Large intestine (tissue), 12 donors: ENCODE measurements around the gene GID8. TPM values are rescaled to one million over a fixed set of nuclear protein-coding genes. Genes with fewer than 3 reads are reported as not detected.
A peak's percentile ranks its signal among the peaks of the same experiment; 100 is the strongest.

Experiments used
- DNase-seq, 2 donors: peaks; one replicate each; pipeline versions ENCODE4 v3.0.0 to v3.0.0-alpha.2; 2013
- H3K27ac ChIP-seq: one replicate; pipeline ENCODE4 v1.5.1; 2013; ENCODE audit warnings: low read length
- H3K27me3 ChIP-seq: 2 replicates; pipeline ENCODE4 v1.6.1; 2013; ENCODE audit warnings: low read length; ENCODE audit not compliant: control insufficient read depth, insufficient read depth
- H3K36me3 ChIP-seq: 2 replicates; pipeline ENCODE4 v1.6.1; 2013; ENCODE audit warnings: low read length; ENCODE audit not compliant: control insufficient read depth, insufficient read depth
- H3K4me1 ChIP-seq: one replicate; pipeline ENCODE4 v1.6.1; 2013; ENCODE audit warnings: low read length; ENCODE audit not compliant: control insufficient read depth, insufficient read depth
- H3K4me3 ChIP-seq: one replicate; pipeline ENCODE4 v1.5.1; 2013; ENCODE audit warnings: low read length
- H3K9me3 ChIP-seq: one replicate; pipeline ENCODE4 v1.6.1; 2013; ENCODE audit warnings: mild to moderate bottlenecking, low read depth, low read length, moderate library complexity; ENCODE audit not compliant: control insufficient read depth
- WGBS: methylation state at CpG from one replicate; pipeline ENCODE4 v1.1.5; 2013; ENCODE audit warnings: low lambda C conversion rate; ENCODE audit not compliant: insufficient coverage; 5-methylcytosine and 5-hydroxymethylcytosine counted together
- long read RNA-seq, 11 donors: transcript quantifications; one replicate each; lab custom pipeline, GENCODE V29; 2026
- polyA plus RNA-seq: library from polyadenylated mRNA; unstranded; fragments of 120-200 nt; gene quantifications from one replicate; pipeline ENCODE4 v1.2.1, GENCODE V29; 2013

The GID8 gene
- polyA plus RNA-seq: 32.2 TPM
- long read RNA-seq, donor 1, full-length matches to known transcripts: 9 of 9 reads
- long read RNA-seq, donor 1, partial matches to known transcripts: 0 of 9 reads
- long read RNA-seq, donor 1, other reads (novel, unspliced or antisense): 0 of 9 reads
- long read RNA-seq, donor 2, full-length matches to known transcripts: 23 of 79 reads
- long read RNA-seq, donor 2, partial matches to known transcripts: 56 of 79 reads
- long read RNA-seq, donor 2, other reads (novel, unspliced or antisense): 0 of 79 reads
- long read RNA-seq, donor 3, full-length matches to known transcripts: 27 of 106 reads
- long read RNA-seq, donor 3, partial matches to known transcripts: 79 of 106 reads
- long read RNA-seq, donor 3, other reads (novel, unspliced or antisense): 0 of 106 reads
- long read RNA-seq, donor 4, full-length matches to known transcripts: 1 of 1 reads
- long read RNA-seq, donor 4, partial matches to known transcripts: 0 of 1 reads
- long read RNA-seq, donor 4, other reads (novel, unspliced or antisense): 0 of 1 reads
- long read RNA-seq, donor 5, full-length matches to known transcripts: 12 of 12 reads
- long read RNA-seq, donor 5, partial matches to known transcripts: 0 of 12 reads
- long read RNA-seq, donor 5, other reads (novel, unspliced or antisense): 0 of 12 reads
- long read RNA-seq, donor 6, full-length matches to known transcripts: 32 of 32 reads
- long read RNA-seq, donor 6, partial matches to known transcripts: 0 of 32 reads
- long read RNA-seq, donor 6, other reads (novel, unspliced or antisense): 0 of 32 reads
- long read RNA-seq, donor 7, full-length matches to known transcripts: 12 of 12 reads
- long read RNA-seq, donor 7, partial matches to known transcripts: 0 of 12 reads
- long read RNA-seq, donor 7, other reads (novel, unspliced or antisense): 0 of 12 reads
- long read RNA-seq, donor 8, full-length matches to known transcripts: 27 of 27 reads
- long read RNA-seq, donor 8, partial matches to known transcripts: 0 of 27 reads
- long read RNA-seq, donor 8, other reads (novel, unspliced or antisense): 0 of 27 reads
- long read RNA-seq, donor 9, full-length matches to known transcripts: 20 of 20 reads
- long read RNA-seq, donor 9, partial matches to known transcripts: 0 of 20 reads
- long read RNA-seq, donor 9, other reads (novel, unspliced or antisense): 0 of 20 reads
- long read RNA-seq, donor 10, full-length matches to known transcripts: 14 of 19 reads
- long read RNA-seq, donor 10, partial matches to known transcripts: 0 of 19 reads
- long read RNA-seq, donor 10, other reads (novel, unspliced or antisense): 5 of 19 reads
- long read RNA-seq, donor 11, full-length matches to known transcripts: 16 of 16 reads
- long read RNA-seq, donor 11, partial matches to known transcripts: 0 of 16 reads
- long read RNA-seq, donor 11, other reads (novel, unspliced or antisense): 0 of 16 reads

DNA sequence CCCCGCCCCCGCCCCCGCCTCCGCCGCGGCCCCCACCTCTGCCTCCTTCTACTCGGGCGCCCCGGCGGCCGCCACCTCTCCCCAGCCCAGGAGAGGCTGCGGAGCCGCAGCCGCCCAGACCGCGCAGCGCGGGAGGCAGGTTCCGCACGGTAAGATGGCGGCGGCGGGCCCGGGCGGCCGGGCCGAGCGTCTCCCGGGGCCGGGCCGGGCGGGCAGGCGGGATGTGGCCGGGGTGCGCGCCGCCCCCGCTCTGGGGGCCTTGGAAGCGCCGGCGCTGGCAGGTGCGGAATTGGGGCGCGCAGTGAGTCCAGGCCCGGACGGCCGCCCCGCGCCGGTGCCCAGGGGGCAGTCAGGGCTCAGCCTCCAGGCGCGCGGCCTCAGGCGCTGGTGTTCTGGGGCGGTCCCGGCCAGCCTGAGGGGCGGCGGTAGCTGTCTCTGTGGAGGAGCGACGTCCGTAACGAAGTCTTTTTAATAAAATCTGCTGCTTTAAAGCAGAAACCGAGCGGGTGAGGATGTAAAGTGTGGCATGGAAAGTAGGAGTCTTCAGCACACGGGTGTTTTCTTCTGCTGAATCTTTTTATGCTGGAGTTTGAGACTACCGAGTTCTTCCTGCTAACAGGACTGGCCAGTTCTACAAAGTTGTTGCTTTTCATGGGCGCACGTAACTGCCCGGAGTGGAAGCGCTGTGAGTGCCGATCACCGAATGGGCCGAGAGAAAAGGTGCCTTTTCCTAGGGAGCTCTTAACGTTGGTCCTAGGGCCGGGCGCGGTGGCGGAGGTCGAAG is at the start of gene GID8:
Gene GID8, plus strand, starts transcription at position 43 of the 784 bp plus-strand sequence. CDS start 3,356 bp downstream, outside the sequence.
- Histone ChIP-seq H3K36me3 (peaks cover 40% of the 10 kb centered on the region), H3K9me3 (no peaks in the 10 kb centered on the region), H3K27ac (peak within 1 kb of the TSS; percentile 93), H3K4me3 (peak within 1 kb of the TSS; percentile 97), H3K4me1 (peaks cover 11% of the 10 kb centered on the region), H3K27me3 (no peaks in the 10 kb centered on the region)
- no CpG with 5 or more reads among the region's 79 CpGs for WGBS
- DNase-seq: peak in 1 of 2 donors; percentile 70

DNA sequence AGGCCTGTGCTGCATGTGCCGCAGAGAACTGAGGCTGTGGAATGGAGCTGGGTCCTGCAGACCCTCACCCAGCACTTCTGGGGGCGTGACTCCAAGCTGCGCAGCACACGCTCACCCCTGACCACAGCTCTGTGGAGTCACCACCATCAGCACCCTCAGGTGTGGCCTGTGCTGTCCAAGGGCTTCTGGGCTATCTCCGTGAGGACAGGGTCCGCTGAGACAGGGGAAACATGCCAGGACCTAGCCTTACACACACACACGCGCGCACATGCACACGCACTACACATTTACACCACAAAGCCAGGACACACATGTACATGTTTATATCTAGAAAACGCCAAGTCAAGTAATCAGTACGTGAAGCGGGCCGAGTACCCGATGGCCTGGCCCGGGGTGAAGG is 49.5 kb upstream of the GID8 start:
- no peak for DNase-seq
- no peaks in the 10 kb centered on the region for H3K27me3 ChIP-seq
- WGBS: no CpG with 5 or more reads among the region's 16 CpGs
- H3K4me3 ChIP-seq: no peak overlapping the region
- H3K4me1 ChIP-seq: no peaks in the 10 kb centered on the region
- peaks cover 73% of the 10 kb centered on the region for H3K36me3 ChIP-seq
- H3K27ac ChIP-seq: no peak overlapping the region
- H3K9me3 ChIP-seq: no peaks in the 10 kb centered on the region

DNA sequence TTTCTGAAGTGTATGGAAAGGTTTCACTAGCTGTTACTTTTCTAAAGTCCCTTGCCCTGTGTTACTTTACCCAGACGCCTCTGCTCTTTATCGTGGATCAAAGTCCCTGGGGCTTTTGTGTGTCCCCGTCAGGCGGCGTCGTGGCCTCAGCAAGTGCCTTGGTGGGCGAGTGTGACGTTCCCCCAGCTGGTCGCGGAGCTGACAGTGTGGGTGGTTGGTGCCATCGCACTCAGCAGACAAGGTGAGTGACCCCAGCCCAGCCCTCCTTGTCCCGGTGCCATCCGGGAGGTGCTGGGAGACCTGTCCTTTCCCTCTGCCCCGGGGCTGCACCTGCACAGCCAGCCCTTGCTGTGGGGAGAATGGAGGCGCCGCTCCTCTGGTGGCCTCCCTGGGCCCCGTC is 49.0 kb upstream of the GID8 start:
- Histone ChIP-seq H3K27me3 (no peaks in the 10 kb centered on the region), H3K36me3 (peaks cover 78% of the 10 kb centered on the region), H3K27ac (no peak overlapping the region), H3K9me3 (no peaks in the 10 kb centered on the region), H3K4me1 (no peaks in the 10 kb centered on the region), H3K4me3 (no peak overlapping the region)
- no CpG with 5 or more reads among the region's 17 CpGs for whole genome bisulfite sequencing
- no peak for DNase-seq

DNA sequence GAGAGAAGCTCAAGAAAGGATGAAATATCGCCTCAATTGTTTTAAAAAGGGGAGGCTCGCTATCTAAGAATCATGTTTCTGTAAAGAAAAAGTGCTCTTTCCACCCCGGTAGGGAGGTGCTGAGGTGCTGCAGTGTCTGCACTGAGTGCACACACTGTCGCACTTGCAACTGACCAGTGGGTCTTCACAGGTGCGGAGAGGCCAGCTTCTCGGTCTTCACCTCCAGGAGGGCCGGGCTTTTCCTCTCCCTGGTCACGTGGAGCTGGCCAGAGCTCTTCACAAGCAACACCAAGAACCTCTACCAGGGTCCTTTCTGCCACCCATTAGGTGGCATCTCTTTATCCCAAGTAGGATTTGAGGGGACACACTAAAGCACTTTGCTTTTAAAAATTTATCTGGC is 48.5 kb upstream of the GID8 start:
- H3K4me3 ChIP-seq: no peak overlapping the region
- no peak for DNase-seq
- peaks cover 83% of the 10 kb centered on the region for H3K36me3 ChIP-seq
- H3K27ac ChIP-seq: no peak overlapping the region
- H3K27me3 ChIP-seq: no peaks in the 10 kb centered on the region
- H3K9me3 ChIP-seq: no peaks in the 10 kb centered on the region
- H3K4me1 ChIP-seq: no peaks in the 10 kb centered on the region
- no CpG with 5 or more reads among the region's 8 CpGs for whole genome bisulfite sequencing

DNA sequence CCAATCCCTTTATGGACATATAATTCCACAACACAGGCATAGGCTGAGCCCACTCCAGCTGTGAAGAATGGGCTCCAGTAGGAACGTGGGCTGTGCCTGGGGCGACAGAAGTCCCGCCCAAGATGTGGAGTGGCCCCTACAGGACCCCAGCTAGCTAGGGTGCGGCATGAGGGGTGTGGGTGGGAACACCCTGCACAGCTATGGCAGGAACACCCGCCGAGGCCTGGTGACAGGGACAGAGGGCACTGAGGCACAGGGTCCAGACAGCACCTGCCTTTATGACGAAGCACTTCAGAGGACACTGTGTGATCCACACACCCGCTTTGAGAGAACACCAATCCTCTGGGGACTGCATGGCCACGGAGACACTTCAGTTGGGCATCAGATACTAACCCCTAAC is 48.1 kb upstream of the GID8 start:
- no peaks in the 10 kb centered on the region for H3K9me3 ChIP-seq
- peaks cover 88% of the 10 kb centered on the region for H3K36me3 ChIP-seq
- no peaks in the 10 kb centered on the region for H3K27me3 ChIP-seq
- no peaks in the 10 kb centered on the region for H3K4me1 ChIP-seq
- no peak overlapping the region for H3K4me3 ChIP-seq
- H3K27ac ChIP-seq: no peak overlapping the region
- no CpG with 5 or more reads among the region's 9 CpGs for WGBS
- DNase-seq: no peak

DNA sequence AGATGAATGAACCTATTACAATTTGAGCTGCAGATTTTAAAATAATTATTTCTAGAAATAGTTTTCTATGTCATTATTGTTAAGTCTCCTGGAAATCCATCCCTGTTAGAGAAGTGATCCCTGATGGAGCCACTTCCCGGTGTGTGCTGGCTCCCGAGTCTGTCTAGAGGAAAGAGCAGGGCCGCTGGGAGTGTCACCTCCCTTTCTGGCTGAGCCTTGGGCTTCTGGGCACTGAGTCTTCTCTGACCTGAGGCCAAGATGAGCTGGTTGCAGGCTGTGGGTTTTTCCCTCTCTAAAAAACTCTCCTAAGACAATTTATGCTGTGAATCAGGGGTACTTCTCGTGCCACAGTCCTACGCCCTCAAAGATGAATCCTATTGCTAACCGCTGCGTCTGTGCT is 47.5 kb upstream of the GID8 start:
- no CpG with 5 or more reads among the region's 7 CpGs for WGBS
- Histone ChIP-seq H3K4me3 (no peak overlapping the region), H3K4me1 (no peaks in the 10 kb centered on the region), H3K9me3 (no peaks in the 10 kb centered on the region), H3K36me3 (peaks cover 93% of the 10 kb centered on the region), H3K27me3 (no peaks in the 10 kb centered on the region), H3K27ac (no peak overlapping the region)
- no peak for DNase-seq

DNA sequence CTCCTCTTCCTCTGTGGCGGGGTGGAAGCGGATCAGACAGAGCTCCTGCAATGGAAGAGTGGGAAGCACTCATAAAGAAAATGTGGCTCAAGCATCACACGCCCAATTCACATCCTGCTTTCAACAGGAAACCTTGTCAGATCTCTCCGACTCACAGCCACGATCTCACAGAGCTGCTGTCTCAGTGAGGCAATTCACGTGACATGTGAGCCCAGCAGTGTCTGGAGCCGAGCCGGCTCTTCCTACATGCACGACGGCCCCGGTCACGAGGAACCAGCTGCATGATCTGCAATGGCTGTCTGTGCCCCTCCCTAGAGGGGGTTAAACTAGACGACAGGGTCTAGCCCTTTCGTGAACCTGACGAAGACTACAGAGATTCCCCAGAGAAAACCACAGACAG is 46.8 kb upstream of the GID8 start:
- no peak for DNase-seq
- no CpG with 5 or more reads among the region's 15 CpGs for WGBS
- no peak overlapping the region for H3K27ac ChIP-seq
- peaks cover 94% of the 10 kb centered on the region for H3K36me3 ChIP-seq
- H3K4me1 ChIP-seq: no peaks in the 10 kb centered on the region
- H3K27me3 ChIP-seq: no peaks in the 10 kb centered on the region
- H3K4me3 ChIP-seq: no peak overlapping the region
- H3K9me3 ChIP-seq: no peaks in the 10 kb centered on the region

DNA sequence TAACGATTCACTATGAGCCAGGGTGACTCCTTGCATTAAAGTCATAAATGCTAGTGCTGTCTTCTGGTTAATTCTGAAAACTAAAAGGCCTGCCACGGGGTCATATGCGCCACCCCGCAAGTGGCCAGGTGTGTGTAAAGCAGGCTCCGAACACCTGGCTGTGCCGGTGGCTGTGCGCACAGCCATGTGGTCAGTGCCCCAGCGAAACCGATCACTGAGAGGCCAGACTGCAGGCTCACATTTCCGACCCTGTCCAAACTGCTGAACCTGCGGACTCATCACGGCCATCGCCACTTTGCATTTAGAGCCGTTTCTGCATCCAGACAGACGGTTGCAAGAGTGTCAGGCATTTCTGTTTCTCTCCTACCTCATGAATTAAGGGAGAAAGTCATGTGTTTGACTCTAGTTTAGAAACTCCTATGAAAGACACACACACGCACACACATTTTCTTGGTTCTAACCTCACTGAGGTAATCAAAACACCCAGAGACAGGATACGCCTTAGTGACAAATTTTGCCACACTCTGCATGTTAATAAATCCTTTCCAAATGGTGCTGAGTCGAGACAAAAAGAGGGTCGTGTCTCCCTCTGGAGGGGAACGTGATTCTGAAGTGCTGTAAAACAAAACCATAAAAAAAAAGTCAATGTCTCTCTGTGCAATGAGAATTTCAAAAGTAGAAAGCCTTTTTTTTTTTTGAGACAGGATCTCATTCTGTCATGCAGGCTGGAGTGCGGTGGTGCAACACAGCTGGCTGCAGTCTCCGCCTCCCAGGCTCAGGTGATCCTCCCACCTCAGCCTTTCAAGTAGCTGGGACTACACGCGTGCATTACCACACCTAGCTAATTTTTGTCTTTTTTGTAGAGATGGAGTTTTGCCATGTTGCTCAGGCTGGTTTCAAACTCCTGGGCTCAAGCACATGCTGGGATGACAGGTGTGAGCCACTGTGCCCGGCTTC is 45.3 kb upstream of the GID8 start:
- Histone ChIP-seq H3K4me3 (no peak overlapping the region), H3K36me3 (peaks cover 88% of the 10 kb centered on the region), H3K9me3 (no peaks in the 10 kb centered on the region), H3K27ac (no peak overlapping the region), H3K4me1 (no peaks in the 10 kb centered on the region), H3K27me3 (no peaks in the 10 kb centered on the region)
- no peak for DNase-seq
- 100% methylated on average over 1 of the region's 25 CpGs for WGBS

DNA sequence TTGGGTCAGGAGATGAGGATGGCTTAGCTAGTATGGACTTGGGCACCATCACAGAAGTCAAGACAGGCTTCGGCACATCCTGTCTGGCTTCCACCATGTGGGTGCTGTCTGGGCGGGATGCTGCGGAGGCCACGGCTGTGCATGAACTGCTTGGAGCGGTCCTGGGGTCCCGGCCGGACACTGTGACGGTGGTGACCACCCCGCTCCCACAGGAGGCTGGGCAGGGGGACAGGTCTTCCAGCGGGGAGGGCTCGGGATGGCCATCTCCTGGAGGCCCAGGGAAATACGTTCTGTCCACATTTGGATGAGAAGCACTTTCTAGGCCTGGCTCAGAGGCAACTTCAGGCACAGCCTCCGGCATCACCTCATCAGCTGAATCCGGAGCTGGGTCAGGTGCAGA is 44.2 kb upstream of the GID8 start:
- Histone ChIP-seq H3K9me3 (no peaks in the 10 kb centered on the region), H3K4me3 (no peak overlapping the region), H3K36me3 (peaks cover 77% of the 10 kb centered on the region), H3K27ac (no peak overlapping the region), H3K27me3 (no peaks in the 10 kb centered on the region), H3K4me1 (peaks cover 6% of the 10 kb centered on the region)
- 100% methylated on average over 2 of the region's 14 CpGs for WGBS
- no peak for DNase-seq
